PC-9 (cell line): Measurements from ENCODE around the gene RIMS3. TPM values are rescaled to one million over a fixed set of nuclear protein-coding genes. Genes with fewer than 3 reads are reported as not detected.

ENCODE experiments used
- BruUV-seq: library from RNA; stranded (reverse); fragments of 400-500 nt; replicated peaks from 2 replicates; lab custom pipeline; 2021; lab: Mats Ljungman, UMichigan
- CTCF ChIA-PET: fragments of 300-600 bp; sonication (Branson Sonifier 250); formaldehyde crosslinking; loops from one replicate; lab custom pipeline; 2022; ENCODE audit warnings: antibody characterized with exemption; lab: Charles Lee
- POLR2A ChIA-PET: fragments of 300-600 bp; sonication (Branson Sonifier 250); formaldehyde crosslinking; loops from one replicate; lab custom pipeline; 2022; ENCODE audit warnings: antibody characterized with exemption; ENCODE audit not compliant: unreplicated experiment; lab: Charles Lee
- DNase-seq, 2 experiments: peaks; one replicate each; pipeline versions ENCODE4 v3.0.0 to v3.0.0-alpha.2; 2015 to 2022; ENCODE audit warnings: mixed read lengths in 1 of 2
- H2AFZ ChIP-seq: fragments of 200-600 bp; sonication (generic); 2 replicates; pipeline ENCODE4 v1.8.1; 2017; ENCODE audit warnings: antibody characterized with exemption
- H3F3A ChIP-seq: fragments of 200-600 bp; sonication (generic); 2 replicates; pipeline ENCODE4 v1.8.1; 2017; ENCODE audit warnings: antibody characterized with exemption, mild to moderate bottlenecking, low read depth; ENCODE audit not compliant: insufficient read depth
- H3K27ac ChIP-seq: fragments of 200-600 bp; sonication (generic); 2 replicates; pipeline ENCODE4 v1.6.1; 2016; ENCODE audit warnings: mixed run types
- H3K27me3 ChIP-seq: fragments of 200-600 bp; sonication (generic); 2 replicates; pipeline ENCODE4 v1.6.1; 2016; ENCODE audit warnings: low read depth, mixed run types; ENCODE audit not compliant: insufficient read depth
- H3K36me3 ChIP-seq: fragments of 200-600 bp; sonication (generic); 2 replicates; pipeline ENCODE4 v1.6.1; 2016; ENCODE audit warnings: low read depth, mixed run types
- H3K4me1 ChIP-seq: fragments of 200-600 bp; sonication (generic); replicated peaks from 2 replicates; pipeline ENCODE4 v1.6.1; 2016; ENCODE audit warnings: mixed run types; ENCODE audit not compliant: insufficient read depth
- H3K4me2 ChIP-seq: fragments of 200-600 bp; sonication (generic); 2 replicates; pipeline ENCODE4 v1.6.1; 2017; ENCODE audit warnings: mixed run types
- H3K4me3 ChIP-seq: fragments of 200-600 bp; sonication (generic); 2 replicates; pipeline ENCODE4 v1.6.1; 2016; ENCODE audit warnings: mixed run types
- H3K79me2 ChIP-seq: fragments of 200-600 bp; sonication (generic); 2 replicates; pipeline ENCODE4 v1.6.1; 2017; ENCODE audit warnings: low read depth, mixed run types
- H3K9me2 ChIP-seq: fragments of 200-600 bp; sonication (generic); 2 replicates; pipeline ENCODE4 v1.8.1; 2017; ENCODE audit warnings: mild to moderate bottlenecking; ENCODE audit not compliant: insufficient read depth
- H3K9me3 ChIP-seq: fragments of 200-600 bp; sonication (generic); 2 replicates; pipeline ENCODE4 v1.8.1; 2016; ENCODE audit warnings: low read depth; ENCODE audit not compliant: insufficient read depth
- H4K20me1 ChIP-seq: fragments of 200-600 bp; sonication (generic); 2 replicates; pipeline ENCODE4 v1.8.1; 2017; ENCODE audit not compliant: insufficient read depth
- EZH2 ChIP-seq: fragments of 200-600 bp; sonication (generic); IDR thresholded peaks from 2 replicates; pipeline ENCODE4 v1.8.0; 2017; ENCODE audit warnings: antibody characterized with exemption, low read depth
- intact Hi-C: fragments of 100-400 bp; cut with micrococcal nuclease; formaldehyde crosslinking; loops from one replicate; pipeline ENCODE4 v1.10.0; 2022; ENCODE audit not compliant: unreplicated experiment
- total RNA-seq: library from RNA; stranded (reverse); gene quantifications from 2 replicates; pipeline ENCODE4 v1.2.3, GENCODE V29; 2021
- TF ChIP-seq, protein P1 (sequence below): fragments of 200-600 bp; sonication (generic); conservative IDR thresholded peaks from 2 replicates; pipeline ENCODE4 v1.6.1; 2017; ENCODE audit warnings: mixed run types, antibody characterized with exemption, mild to moderate bottlenecking, moderate library complexity

Gene RIMS3
- total RNA-seq, 1 experiment from 2014 or later = 12.9 TPM

- H3K9me3 ChIP-seq = no peaks in the 10 kb centered on the region
- H3K36me3 ChIP-seq = no peaks in the 10 kb centered on the region
- intact Hi-C loops = loop anchor here (1.0 kb wide), 1 partner anchor 19 kb away; no protein-coding TSS in a partner anchor
- peak; percentile 71 to 82 for DNase-seq
- H3K27me3 ChIP-seq = no peaks in the 10 kb centered on the region
- no peak overlapping the region for H2AFZ ChIP-seq
- peak overlapping the region; percentile 86 for H3K4me2 ChIP-seq
- H3K4me1 ChIP-seq = peaks cover 43% of the 10 kb centered on the region
- ChIA-PET POLR2A (interaction anchor here (0.6 to 0.7 kb wide), 3 partner anchors 10 to 787 kb away, joined by 3 to 6 read pairs (median 5); no protein-coding TSS in a partner anchor), CTCF (no interaction called here)
- TF ChIP-seq EZH2 = no peak
- TF ChIP-seq, protein P1, sequence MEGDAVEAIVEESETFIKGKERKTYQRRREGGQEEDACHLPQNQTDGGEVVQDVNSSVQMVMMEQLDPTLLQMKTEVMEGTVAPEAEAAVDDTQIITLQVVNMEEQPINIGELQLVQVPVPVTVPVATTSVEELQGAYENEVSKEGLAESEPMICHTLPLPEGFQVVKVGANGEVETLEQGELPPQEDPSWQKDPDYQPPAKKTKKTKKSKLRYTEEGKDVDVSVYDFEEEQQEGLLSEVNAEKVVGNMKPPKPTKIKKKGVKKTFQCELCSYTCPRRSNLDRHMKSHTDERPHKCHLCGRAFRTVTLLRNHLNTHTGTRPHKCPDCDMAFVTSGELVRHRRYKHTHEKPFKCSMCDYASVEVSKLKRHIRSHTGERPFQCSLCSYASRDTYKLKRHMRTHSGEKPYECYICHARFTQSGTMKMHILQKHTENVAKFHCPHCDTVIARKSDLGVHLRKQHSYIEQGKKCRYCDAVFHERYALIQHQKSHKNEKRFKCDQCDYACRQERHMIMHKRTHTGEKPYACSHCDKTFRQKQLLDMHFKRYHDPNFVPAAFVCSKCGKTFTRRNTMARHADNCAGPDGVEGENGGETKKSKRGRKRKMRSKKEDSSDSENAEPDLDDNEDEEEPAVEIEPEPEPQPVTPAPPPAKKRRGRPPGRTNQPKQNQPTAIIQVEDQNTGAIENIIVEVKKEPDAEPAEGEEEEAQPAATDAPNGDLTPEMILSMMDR = no peak
- H3K79me2 ChIP-seq = peaks cover 81% of the 10 kb centered on the region
- no peaks in the 10 kb centered on the region for H3K9me2 ChIP-seq
- peaks cover 19% of the 10 kb centered on the region for H3F3A ChIP-seq
- H3K27ac ChIP-seq = peak overlapping the region; percentile 68
- H4K20me1 ChIP-seq = peaks cover 5% of the 10 kb centered on the region
- no TSS peak for BruUV-seq
- peak overlapping the region; percentile 17; the same call in 1 of the 2 replicates for H3K4me3 ChIP-seq
Measured at GRCh38 chr1:40711465-40712404, 46.3 kb upstream of the RIMS3 start.

DNA sequence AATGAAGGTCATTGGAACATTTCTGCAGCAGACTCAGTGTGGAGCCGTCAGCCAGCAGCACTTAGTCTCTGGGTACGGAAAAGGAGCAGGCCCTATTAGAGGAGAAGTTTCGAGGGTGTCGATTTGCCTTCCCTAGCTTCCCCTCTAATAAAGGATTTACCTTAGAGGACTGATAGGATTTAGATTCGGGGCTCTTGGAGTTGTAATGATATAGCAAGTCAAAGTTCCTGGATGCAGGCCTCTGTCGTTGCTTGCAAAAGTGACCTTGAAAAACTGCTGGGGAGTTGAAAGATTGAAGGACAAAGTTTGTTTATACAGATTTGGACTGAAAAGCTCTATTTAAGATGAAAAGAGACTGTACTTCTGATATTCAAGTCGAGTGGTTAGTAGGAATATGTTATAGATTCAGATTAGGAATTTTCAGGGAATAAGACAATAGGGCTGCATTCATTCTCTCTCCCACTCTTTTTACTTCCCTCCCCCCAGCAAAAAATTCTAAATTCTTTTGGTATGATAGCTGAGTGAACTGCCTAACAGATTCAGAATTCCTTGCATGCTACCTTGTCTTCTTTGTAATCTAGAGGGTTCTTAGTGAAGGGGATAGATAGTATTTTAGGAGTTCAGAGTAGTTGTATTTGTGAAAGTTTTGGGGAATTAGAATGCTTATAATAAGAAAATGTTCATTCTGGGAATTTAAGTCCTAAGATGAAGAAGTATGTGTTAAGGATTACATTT lies 45.3 kb upstream of the RIMS3 start:
- ChIA-PET CTCF (no interaction called here), POLR2A (interaction anchor here (0.5 to 0.7 kb wide), 4 partner anchors 19 to 788 kb away, joined by 4 to 6 read pairs (median 4); partner anchors contain the start of gene NFYC)

More for the DNA sequence above, 45.3 kb upstream of the RIMS3 start:
- Histone ChIP-seq H2AFZ (no peak overlapping the region), H3K9me2 (no peaks in the 10 kb centered on the region), H3K79me2 (peaks cover 81% of the 10 kb centered on the region), H3K4me3 (peak overlapping the region; percentile 62; the same call in 1 of the 2 replicates), H3K4me2 (peak overlapping the region; percentile 86), H3K9me3 (no peaks in the 10 kb centered on the region), H4K20me1 (peaks cover 5% of the 10 kb centered on the region), H3K27ac (peak overlapping the region; percentile 68), H3F3A (peaks cover 19% of the 10 kb centered on the region), H3K27me3 (no peaks in the 10 kb centered on the region), H3K4me1 (peaks cover 43% of the 10 kb centered on the region), H3K36me3 (no peaks in the 10 kb centered on the region)
- intact Hi-C loops = loop anchor here (1.0 kb wide), 1 partner anchor 18 kb away; no protein-coding TSS in a partner anchor
- no peak for DNase-seq
- no TSS peak for BruUV-seq
- TF ChIP-seq, protein P1 = no peak
- no peak for TF ChIP-seq EZH2
